GM21515 (cell line): ENCODE data around the gene XXYLT1.

Source experiments
- ATAC-seq: cut with Tn5 transposase; IDR thresholded peaks from one replicate; pipeline ENCODE4 v1.9.1; 2021; ENCODE audit not compliant: unreplicated experiment

Gene XXYLT1

DNA sequence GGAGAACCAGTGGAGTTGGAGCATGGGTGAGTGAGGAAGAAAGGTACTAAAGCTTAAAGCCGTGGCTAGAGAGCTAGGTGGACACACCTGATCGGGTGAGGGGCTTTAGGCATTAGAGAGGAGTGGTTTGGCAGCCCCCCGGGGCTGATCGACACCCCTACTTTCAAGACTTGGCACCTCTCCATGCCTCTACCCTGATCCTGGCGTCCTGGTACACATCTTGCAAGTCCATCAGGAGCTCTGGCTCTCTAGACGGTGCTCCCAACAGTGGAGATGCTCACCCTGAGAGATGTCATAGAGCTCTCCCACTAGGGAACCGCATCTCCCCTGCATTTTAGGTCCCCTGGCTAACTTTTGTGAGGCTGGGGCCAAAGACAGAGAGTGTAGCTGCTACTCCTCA, 98.1 kb downstream of the XXYLT1 start:
- no peak for ATAC-seq

DNA sequence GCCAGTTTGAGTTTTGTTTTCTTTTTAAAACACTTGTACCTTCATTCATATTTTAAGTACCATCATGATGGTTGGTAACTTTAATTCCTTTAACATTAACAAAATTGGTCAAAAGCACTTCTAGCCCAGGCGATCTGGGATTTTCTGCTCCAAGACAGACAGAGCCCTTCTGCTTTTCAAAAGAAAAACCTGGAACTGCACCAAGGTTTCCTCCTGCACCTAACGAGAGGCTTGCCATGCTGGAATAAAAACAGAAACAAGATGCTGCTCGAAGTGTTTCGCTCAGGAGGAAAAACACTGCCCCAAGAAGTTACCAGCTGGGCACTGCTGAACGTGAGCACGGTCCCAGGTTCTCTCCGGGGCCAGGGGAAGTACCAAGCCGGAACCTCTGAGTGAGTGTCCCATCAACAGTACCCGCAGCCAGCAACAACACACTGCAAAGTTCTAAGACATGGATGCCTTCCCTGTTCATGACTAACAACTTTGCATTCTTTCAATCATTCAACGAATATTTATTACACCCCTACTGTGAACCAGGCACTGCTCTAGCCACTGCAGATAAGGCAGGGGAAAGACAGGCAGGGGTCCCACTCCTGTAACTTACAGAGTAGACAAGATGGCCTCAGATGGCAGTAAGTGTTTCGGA, 98.8 kb downstream of the XXYLT1 start:
- no peak for ATAC-seq

DNA sequence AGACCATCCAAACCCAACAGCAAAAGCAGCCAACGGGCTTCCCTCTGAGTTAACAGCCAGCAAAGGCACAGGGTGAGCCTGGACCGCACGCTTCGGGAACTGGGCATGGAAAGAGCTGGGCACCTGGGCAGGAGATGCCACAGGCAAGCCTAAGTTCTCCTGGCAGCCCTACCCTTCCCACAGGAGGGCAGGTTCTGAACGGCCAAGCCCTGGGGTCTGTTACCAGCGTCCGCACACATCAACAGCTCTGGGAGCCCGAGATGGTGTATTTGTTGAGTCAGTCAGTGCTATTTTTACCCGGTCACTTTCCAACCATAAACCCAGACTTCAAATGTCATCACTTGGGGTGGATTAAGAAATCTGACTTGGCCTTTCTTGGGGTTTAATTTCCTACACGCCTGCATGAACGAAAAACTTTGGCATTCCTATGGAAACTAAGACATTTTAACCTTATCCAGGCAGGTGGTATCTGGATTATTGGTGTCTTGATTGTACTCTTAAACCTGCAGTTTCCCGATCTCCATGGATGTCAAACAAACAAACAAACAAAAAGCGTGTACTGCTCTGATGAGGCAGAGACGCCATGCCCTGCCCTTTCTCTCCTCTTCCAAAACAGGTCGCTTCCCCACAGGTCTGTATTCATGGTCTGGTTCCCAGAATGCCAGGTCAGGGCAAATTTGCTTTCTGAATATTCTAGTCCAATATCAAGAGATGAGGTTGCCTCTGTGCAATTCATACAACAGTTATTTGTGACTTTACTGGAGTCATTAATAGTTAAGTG, 99.7 kb downstream of the XXYLT1 start:
- no peak for ATAC-seq

DNA sequence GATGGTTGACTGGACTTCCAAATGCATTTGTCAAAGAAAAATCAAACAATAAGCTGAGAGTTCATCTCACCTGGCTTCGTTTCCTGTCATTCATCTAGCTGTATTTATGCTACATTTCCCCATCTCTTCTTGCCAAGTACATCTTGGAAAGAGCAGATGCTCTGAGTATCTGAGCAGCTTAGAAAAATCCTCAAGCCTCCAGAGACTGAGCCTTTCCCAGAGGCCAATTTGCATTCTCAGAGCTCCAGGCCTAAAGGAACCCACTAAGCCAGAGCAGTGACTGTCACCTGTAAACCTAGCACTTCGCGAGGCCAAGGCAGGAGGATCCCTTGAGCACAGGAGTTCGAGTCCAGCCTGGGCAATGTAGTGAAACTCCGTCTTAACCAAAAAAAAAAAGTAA, 100.5 kb downstream of the XXYLT1 start:
- ATAC-seq, result no peak

DNA sequence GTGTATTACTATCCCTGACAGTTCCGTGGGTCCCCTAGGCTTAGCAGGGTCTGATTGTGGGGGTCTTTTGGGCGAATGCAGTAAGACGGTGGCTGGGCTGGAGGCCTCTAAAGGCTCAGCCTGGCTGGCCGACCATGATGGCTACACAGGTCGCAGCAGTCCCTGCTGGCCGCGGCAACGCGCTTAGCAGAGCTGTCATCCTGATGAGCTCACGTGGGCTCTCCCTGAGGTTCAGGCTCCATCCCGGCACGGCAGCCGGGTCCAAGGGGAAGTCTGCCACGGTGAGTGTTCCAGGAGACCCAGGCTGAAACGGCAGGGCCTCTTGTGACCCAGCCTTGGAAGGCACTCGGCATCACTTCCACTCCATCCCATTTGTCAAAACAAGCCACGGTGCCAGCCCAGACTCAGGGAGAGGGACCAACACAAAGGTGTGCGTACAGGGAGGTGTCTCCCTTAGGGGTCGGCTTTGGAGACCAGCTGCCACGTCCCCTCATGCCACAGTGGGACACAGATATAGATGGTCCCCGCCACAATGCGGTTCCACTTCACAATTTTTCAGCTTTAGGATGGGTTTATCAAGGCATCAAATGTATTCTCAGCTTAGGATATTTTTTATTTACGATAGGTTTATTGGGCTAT, 101.8 kb downstream of the XXYLT1 start:
- ATAC-seq, result no peak

DNA sequence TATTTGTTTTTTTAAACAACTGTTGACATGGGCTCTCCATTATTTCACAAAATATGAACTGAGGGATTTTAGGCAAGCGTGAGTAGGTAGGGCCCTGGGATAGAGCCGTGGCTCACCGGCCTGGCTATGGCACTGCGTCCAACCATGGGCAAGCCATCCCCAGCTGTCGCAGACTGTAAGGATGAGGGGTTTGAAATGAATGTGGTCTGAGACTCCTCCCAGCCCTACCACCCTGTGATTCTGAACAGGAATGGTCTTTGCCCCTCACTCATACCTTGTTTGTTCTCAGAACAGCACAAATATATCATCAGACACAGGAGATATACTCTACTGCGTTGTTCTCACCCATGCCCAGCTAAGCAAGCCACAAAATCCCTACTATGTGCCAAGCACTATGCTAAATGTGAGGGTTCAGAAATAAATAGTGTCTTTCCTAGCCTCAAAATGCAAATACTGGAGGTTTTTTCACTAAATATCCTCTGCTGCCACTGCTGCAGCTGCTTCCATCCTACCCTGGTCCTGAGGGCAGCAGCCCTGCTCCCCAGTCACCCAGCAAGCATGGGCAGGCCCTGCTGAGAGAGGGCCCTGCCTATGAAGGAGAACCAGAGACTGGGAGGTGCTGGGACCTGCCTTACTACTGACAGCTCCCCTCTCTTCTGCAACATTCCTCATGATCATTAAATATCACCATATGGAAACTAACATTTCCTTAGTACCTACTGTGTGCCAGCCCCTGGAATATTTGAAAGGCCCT, 102.8 kb downstream of the XXYLT1 start:
- ATAC-seq, result no peak

DNA sequence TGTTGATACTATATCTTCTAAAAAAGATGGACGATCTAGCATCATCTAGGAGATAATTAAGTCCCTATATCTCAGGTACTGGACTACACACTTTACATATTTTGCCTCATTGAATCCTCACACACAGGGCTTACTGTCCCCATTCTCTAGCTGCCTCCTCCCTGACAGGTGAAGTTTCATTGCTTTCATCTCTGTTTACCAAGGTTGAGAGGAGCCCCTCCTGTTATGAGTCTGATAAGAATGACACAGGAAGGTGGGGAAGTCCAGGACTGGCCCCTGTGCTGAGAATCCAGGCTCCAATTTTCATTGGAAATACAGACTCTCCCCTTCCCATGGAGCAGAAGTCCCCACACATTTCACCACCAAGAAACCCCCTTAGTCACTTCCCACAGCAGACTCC, 105.2 kb downstream of the XXYLT1 start:
- no peak for ATAC-seq

DNA sequence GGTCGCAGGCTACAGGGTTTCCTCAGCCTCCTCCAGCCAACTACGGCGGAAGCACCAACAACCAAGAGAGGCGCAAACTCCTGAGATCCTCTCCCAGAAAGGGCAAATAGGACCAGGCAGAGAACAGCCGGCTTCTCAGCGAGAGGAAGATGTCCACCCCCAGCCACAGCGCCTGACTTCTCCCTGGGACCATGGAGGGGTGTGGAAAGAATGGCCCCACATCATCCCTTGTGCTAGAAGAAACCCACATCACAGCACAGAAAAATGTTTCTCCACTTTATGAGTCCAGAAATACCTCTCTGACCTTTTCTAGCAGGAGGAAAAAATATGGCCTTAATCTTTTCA, 105.7 kb downstream of the XXYLT1 start:
- no peak for ATAC-seq

DNA sequence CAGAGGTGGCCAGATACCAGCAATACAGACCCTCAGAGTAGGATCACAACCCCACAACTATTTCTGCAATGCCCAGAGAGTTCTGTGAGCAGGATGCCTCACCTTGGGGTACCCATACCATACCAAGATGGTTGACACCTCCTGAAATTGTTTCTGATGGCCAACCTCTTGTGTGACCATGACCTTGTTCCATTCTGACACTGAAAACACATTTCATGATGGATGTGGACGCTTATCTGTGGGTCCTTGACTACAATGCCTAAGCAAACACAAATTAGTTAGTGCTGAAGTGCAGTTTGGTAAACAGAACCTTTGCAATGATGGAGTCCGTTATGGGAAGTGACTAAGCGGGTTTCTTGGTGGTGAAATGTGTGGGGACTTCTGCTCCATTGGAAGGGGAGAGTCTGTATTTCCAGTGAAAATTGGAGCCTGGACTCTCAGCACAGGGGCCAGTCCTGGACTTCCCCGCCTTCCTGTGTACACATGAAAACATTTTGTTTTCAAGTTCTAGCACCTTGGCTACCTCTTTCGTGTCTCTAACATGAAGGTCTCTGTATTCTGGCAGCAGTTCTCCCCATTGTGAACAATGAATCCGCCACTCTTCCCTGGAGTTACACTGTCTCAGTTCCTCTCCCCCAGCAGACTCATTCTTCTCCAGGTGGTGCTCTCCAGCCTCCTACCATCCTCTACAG, 106.2 kb downstream of the XXYLT1 start:
- no peak for ATAC-seq

DNA sequence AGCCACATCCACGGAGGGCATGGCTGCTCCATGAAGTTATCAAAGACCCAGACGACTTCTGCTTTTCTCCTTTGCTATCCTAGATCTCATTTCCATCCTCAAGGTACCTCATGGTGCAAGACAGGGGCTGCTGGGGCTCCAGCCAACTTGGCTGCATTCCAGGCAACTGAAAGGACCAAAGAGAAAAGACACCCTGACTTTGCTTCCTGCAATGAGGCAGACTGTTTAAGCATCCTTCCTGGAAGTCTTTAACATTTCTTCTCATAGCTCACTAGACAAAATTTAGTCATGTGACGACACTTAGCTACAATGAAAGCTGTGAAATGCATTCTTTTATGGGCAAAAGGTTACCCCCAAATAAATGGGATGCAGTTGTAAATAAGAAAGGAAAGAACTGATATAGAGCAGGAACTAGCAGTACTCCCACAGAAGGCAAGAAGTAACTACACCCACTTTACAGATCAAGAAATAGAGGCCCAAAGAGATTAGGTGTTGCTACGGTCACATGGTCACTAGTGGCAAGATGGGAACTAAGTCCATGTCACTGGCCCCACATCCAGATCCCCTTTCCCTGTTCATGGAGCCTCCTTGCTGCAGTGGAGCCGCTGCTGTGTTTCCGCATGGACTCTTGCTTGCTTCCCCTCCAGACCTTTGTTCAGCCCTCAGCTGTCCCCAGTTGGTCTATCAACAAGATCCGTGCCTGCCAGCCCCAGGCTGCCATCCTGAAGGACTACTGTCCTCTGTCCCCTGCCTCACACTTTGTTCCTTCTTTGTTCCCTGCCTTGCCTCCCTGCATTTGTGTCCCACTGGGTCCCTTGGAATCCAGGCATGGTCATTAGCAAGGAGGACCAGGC, 107.0 kb downstream of the XXYLT1 start:
- ATAC-seq, result no peak

DNA sequence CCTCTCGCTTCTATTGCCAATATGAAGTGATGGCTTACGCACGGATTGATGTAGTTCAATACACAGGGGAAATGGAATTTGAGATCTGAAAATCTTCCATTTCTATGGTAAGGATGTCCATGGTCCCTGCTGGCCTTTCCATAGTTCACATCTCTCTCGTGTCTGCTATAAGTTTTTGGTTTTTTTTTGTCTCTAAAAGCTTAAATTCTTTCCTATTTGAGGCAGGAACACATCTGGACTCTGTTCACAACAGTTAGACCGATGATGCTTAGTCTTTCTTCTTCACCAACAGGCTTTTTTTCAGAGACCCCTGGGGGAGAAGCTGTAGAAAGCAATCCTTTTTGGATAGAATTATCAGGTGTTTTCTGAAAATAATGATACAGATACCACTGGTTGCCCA, 108.1 kb downstream of the XXYLT1 start:
- no peak for ATAC-seq

DNA sequence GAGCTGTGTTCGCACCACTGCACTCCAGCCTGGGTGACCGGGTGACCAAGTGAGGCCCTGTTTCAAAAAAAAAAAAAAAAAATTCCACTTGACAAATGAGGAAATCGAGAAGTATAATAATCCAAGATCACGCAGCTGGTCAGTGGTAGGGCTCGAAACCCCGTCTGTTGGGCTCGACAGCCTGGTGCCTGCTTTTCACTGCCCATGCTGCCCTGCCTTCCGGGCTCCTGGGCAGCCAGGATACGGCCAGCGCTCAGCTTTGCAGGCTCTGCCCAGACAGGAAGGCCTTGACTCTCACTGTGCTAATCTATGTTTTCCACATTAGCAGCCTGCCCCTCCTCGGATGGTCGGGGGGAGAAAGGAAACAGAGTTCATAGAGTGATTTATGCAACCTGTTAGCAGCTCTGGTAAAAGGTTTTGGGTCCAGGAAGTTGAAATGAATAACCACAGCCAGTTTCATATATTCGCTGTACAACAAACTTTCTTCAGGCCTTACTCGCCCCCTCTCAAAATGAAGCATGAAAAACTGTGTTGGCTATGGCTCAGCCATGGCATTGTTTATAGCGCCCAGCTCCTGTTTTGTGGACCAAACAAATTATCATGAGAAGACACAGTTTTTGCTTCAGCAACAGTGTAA, 108.8 kb downstream of the XXYLT1 start:
- peak; percentile 63 for ATAC-seq

DNA sequence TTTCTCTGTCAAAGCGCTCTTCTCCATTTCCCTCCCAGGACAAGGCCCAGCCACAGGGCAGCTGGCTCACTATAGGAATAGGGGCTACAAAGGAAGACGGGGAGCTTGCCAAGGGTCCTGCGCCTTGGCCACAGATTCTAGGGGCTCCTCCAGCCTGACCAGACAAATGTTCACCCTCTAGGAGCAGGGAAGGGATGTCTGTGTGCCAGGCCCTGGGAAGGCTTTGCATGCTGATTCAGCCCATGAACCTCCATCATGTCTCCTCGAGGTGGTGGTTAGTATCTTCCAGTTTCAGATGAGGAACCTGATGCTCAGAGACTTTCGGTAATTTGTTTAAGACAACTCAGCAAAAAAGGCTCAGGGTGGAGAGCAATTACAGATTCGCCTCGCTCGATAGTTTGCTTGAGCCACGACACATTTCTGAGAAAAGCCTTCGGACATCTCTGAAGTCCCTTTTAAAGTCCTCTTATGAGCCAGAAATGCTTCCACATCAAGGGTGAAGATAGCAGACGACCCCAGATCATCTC, 110.0 kb downstream of the XXYLT1 start:
- ATAC-seq, result no peak

DNA sequence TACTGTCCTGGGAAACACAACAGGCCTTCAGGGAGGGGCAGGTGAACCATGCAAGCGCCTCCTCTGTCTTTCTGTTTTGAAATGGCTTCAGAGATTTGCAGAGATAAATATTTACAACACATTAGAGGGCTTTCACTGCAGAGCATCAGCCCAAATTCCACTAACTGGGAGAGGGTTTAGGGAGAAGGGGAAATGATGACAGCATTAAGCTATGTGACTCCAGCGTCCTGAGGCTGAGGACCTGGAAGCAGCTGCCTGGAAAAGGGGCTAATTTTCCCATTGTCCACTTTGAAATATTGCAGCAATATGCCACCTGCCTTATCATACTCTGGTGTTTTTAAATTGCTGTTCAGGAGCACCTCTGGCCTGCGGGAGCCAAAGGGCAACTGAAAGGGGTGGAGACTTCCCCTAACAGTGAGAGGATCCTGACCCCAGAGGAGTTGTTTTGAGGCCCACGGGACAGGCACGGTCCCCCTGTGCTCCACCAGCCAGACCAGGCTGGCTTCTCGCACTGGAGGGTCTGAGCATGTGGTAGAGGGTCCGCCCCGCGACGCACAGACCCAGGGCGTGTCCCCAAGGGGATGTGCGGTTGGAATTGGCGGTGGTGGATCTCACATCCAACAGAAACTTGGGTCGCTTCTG, 110.6 kb downstream of the XXYLT1 start:
- no peak for ATAC-seq

DNA sequence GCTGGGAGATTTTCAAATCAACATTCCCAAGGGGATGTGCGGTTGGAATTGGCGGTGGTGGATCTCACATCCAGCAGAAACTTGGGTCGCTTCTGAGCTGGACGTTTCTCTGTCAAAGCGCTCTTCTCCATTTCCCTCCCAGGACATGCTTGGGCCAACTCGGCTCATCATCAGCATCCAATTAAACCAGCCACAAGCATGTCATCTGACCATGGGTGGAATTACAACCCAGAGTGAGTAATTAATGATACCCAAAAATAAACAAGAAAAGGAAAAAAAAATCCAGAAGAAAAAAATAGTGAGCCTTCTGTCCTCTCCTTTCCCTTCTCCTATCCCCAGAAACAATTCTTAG, 111.2 kb downstream of the XXYLT1 start:
- ATAC-seq, result no peak

DNA sequence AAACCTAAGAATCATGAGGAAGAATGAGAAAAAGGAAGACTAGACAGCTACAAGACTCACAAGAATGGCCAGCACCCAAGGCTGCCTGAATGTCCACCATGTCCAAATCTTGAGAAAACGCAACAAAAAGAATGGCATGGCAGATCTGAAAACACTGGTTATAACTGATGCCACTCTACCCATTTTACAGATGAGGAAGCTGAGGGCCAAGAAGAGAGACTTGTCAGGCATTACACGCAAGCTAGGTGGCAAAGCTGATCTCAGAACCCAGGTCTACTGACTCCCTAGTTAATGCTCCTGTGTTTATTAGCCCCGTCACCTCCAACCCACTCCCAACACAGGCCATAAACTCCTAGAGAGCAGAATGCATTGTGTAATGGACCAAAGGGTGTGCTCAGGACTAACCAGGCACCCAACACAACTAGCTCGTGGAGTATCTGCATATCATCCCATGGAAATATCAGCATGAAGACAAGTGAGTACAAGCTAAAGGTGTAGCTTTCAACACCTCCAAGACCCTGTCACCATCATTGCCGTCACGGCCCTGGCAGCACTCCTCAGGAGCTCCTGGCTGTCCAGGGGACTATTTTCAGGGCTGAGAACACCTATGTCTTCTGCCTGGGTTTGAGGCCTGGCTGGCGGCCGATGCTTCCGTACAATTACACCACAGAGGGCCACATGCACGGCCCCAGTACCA, 111.7 kb downstream of the XXYLT1 start:
- no peak for ATAC-seq

DNA sequence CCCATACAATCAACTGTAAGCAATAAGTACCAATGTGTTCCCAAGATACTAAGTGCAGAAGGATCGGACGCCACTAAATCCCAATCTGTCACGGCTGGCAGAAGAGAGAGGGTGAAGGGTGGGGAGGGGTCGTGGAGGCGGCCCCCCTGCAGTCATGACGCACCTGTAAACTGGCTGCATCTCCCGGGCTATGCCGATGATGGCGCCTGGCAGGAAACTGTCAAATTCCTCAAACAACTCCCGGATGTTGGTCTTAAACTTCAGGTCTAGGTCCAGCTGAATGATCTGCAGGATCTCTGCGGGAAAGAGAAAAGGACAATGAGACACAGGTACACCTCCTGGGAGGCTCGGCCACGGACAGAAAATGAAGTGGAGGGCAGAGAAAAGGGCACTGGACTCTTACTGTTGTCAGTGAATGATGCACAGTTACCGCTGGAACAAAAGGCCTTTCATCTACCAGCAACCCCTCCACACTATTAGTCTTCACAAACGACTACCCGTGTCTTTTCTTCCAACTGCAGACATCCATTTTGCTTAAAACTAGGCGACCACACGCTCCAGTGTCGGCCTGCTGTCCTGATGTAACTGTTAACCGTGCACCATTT, 114.6 kb downstream of the XXYLT1 start:
- ATAC-seq, result no peak
